Astrocyte (in vitro differentiated cells and primary cell): ENCODE measurements around the gene KCNC4.

ENCODE experiments used
- CTCF ChIP-seq: IDR thresholded peaks from 2 replicates; pipeline ENCODE4 v1.5.1; 2011; ENCODE audit warnings: low read depth, mild to moderate bottlenecking, inconsistent platforms, low read length, moderate library complexity; ENCODE audit not compliant: insufficient read depth
- EZH2 ChIP-seq: IDR thresholded peaks from 2 replicates; pipeline ENCODE4 v1.6.1; 2012; ENCODE audit warnings: mild to moderate bottlenecking, low read length, inconsistent platforms; ENCODE audit not compliant: insufficient read depth

- no peak for TF ChIP-seq CTCF
- TF ChIP-seq EZH2 = no peak
Measured at GRCh38 chr1:110221119-110221518, 11.0 kb downstream of the KCNC4 start.
